Neuronal stem cell (in vitro differentiated cells): ENCODE data around the gene LRMDA.

Source experiments
- DNase-seq: peaks from one replicate; pipeline ENCODE4 v3.0.0-alpha.2; 2013; ENCODE audit warnings: low spot score
- H2AFZ ChIP-seq: one replicate; pipeline ENCODE4 v1.6.1; 2013; ENCODE audit warnings: mild to moderate bottlenecking, low read length, inconsistent platforms
- H2AK5ac ChIP-seq: 2 replicates; pipeline ENCODE4 v1.6.1; 2013; ENCODE audit warnings: low read depth, mild to moderate bottlenecking, inconsistent platforms, low read length, moderate library complexity, mixed read lengths
- H2BK120ac ChIP-seq: 2 replicates; pipeline ENCODE4 v1.6.1; 2013; ENCODE audit warnings: low read depth, mild to moderate bottlenecking, inconsistent platforms, low read length, moderate library complexity, mixed read lengths
- H2BK12ac ChIP-seq: one replicate; pipeline ENCODE4 v1.6.1; 2013; ENCODE audit warnings: low read length, inconsistent platforms
- H2BK15ac ChIP-seq: 2 replicates; pipeline ENCODE4 v1.6.1; 2013; ENCODE audit warnings: mild to moderate bottlenecking, low read length, inconsistent platforms, mixed read lengths
- H2BK5ac ChIP-seq: one replicate; pipeline ENCODE4 v1.6.1; 2013; ENCODE audit warnings: inconsistent platforms, mild to moderate bottlenecking, low read length, moderate library complexity
- H3K14ac ChIP-seq: one replicate; pipeline ENCODE4 v1.6.1; 2013; ENCODE audit warnings: low read length, inconsistent platforms
- H3K18ac ChIP-seq: 2 replicates; pipeline ENCODE4 v1.6.1; 2013; ENCODE audit warnings: low read length, inconsistent platforms
- H3K23ac ChIP-seq: 2 replicates; pipeline ENCODE4 v1.6.1; 2013; ENCODE audit warnings: low read depth, mild to moderate bottlenecking, mixed read lengths, low read length, inconsistent platforms; ENCODE audit not compliant: poor library complexity
- H3K27ac ChIP-seq: replicated peaks from 3 replicates; pipeline ENCODE4 v1.5.1; 2013; ENCODE audit warnings: low read length, inconsistent platforms
- H3K27me3 ChIP-seq, 3 experiments: 2 replicates each; pipeline ENCODE4 v1.6.1; 2013; ENCODE audit warnings: low read length in 3 of 3, mild to moderate bottlenecking in 2 of 3, inconsistent platforms in 1 of 3, low read depth in 1 of 3, mixed read lengths in 1 of 3, moderate library complexity in 1 of 3; ENCODE audit not compliant: control insufficient read depth in 3 of 3, insufficient read depth in 3 of 3
- H3K36me3 ChIP-seq, 2 donors: replicated peaks in 1 of 2; 2 replicates each; pipeline ENCODE4 v1.6.1; 2013; ENCODE audit warnings: low read length in 2 of 2; ENCODE audit not compliant: control insufficient read depth in 2 of 2, insufficient read depth in 2 of 2
- H3K4ac ChIP-seq: 2 replicates; pipeline ENCODE4 v1.6.1; 2013; ENCODE audit warnings: inconsistent platforms, mild to moderate bottlenecking, low read length, moderate library complexity
- H3K4me1 ChIP-seq, 2 donors: 1 replicate in 1 of 2; 2 replicates in 1 of 2; pipeline ENCODE4 v1.6.1; 2013; ENCODE audit warnings: low read length in 2 of 2, low read depth in 1 of 2; ENCODE audit not compliant: control insufficient read depth in 2 of 2, insufficient read depth in 1 of 2
- H3K4me2 ChIP-seq: one replicate; pipeline ENCODE4 v1.6.1; 2013; ENCODE audit warnings: mild to moderate bottlenecking, low read length, inconsistent platforms; ENCODE audit not compliant: insufficient read depth, poor library complexity, severe bottlenecking
- H3K4me3 ChIP-seq, 2 donors: 2 replicates each; pipeline ENCODE4 v1.5.1; 2013; ENCODE audit warnings: low read length in 2 of 2, mild to moderate bottlenecking in 2 of 2, inconsistent platforms in 1 of 2, moderate library complexity in 1 of 2
- H3K79me1 ChIP-seq: one replicate; pipeline ENCODE4 v1.6.1; 2013; ENCODE audit warnings: low read depth, mild to moderate bottlenecking, inconsistent platforms, low read length, moderate library complexity
- H3K9ac ChIP-seq: one replicate; pipeline ENCODE4 v1.6.1; 2013; ENCODE audit warnings: mild to moderate bottlenecking, low read depth, low read length, inconsistent platforms; ENCODE audit not compliant: poor library complexity
- H3K9me3 ChIP-seq, 2 donors: replicated peaks in 1 of 2; 2 replicates each; pipeline versions ENCODE3 to v1.6.1; 2013; ENCODE audit warnings: low read length in 2 of 2, mild to moderate bottlenecking in 2 of 2, inconsistent platforms in 1 of 2, low read depth in 1 of 2, mixed read lengths in 1 of 2, moderate library complexity in 1 of 2; ENCODE audit not compliant: control insufficient read depth in 2 of 2, insufficient read depth in 1 of 2
- H4K8ac ChIP-seq: one replicate; pipeline ENCODE4 v1.6.1; 2013; ENCODE audit warnings: low read depth, mild to moderate bottlenecking, inconsistent platforms, low read length, moderate library complexity
- H4K91ac ChIP-seq: one replicate; pipeline ENCODE4 v1.6.1; 2013; ENCODE audit warnings: low read length, low read depth, mild to moderate bottlenecking, inconsistent platforms; ENCODE audit not compliant: poor library complexity
- WGBS, 2 donors: extraction: QIAGEN DNeasy Blood & Tissue Kit; methylation state at CpG; one replicate each; pipeline ENCODE4 v1.1.7; 2013; ENCODE audit warnings: missing lambda C conversion rate in 2 of 2, mixed read lengths in 1 of 2; ENCODE audit not compliant: insufficient read length in 2 of 2, insufficient replicate concordance in 1 of 2; ENCODE audit errors: extremely low coverage in 2 of 2; 5-methylcytosine and 5-hydroxymethylcytosine counted together

Gene LRMDA

DNA sequence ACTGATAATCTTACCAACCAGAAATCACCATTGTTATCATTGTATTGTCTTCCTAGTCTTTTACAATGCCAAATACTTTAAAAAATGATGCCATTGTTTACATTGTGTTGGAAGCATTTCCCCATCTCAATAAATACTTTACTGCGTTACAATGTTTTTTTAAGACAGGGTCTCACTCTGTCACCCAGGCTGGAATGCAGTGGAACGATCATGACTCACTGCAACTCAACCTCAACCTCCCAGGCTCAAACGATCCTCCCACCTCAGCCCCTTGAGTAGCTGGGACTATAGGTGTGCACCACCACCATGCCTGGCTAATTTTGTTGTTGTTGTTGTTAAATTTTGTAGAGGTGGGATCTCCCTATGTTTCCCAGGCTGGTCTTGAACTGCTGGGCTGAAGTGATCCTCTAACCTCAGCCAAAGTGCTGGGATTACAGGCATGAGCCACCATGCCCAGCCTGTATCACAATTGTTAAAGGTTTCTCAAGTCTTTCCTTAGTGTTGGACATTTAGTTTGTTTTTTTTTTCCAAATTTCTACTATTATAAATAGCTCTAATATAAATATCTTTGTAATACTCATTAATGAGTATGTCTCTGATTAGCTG lies 13.5 kb downstream of the LRMDA start:
- Histone ChIP-seq H3K4ac (no peak overlapping the region), H2BK5ac (no peak overlapping the region)

DNA sequence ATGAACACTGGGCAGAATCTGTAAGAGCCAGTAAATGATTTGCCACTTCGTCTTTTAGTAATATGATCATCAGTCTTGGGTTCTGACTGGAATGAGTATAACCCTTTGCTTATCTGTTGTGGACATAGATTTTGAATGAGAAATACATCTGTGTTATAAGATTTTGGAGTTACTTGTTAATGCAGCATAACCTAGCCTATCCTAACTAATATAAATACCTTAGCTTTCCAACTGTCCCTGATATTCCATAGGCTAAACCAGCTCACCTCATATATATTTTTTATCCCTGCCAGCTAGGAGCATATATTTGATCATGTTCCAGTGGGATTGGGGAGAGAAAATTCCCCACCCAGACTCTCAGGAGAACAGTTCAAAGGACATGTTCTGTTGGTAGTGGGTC lies 15.1 kb downstream of the LRMDA start:
- Histone ChIP-seq H3K18ac (no peak overlapping the region), H3K4me3 (no peak overlapping the region), H4K8ac (no peak overlapping the region), H3K4me1 (peaks cover 8 to 19% of the 10 kb centered on the region in 2 donors), H3K14ac (no peak overlapping the region), H3K4me2 (no peak overlapping the region), H2BK12ac (no peak overlapping the region), H3K27ac (no peak overlapping the region), H3K9ac (no peak overlapping the region), H4K91ac (no peak overlapping the region), H2BK120ac (no peak overlapping the region), H3K23ac (no peak overlapping the region), H3K9me3 (peaks cover 7 to 24% of the 10 kb centered on the region in 2 donors), H2BK15ac (no peak overlapping the region), H2AK5ac (no peak overlapping the region), H2AFZ (no peak overlapping the region), H3K27me3 (peaks cover 0 to 3% (median 2%) of the 10 kb centered on the region in 3 experiments), H2BK5ac (no peak overlapping the region), H3K36me3 (no peaks in the 10 kb centered on the region), H3K4ac (no peak overlapping the region), H3K79me1 (no peaks in the 10 kb centered on the region)
- no CpG with 5 or more reads among the region's 1 CpG for WGBS, 2 donors
- DNase-seq: no peak

More for the DNA sequence above, 13.5 kb downstream of the LRMDA start:
- Histone ChIP-seq H4K91ac (no peak overlapping the region), H4K8ac (no peak overlapping the region), H2BK15ac (no peak overlapping the region), H3K4me2 (no peak overlapping the region), H3K27ac (no peak overlapping the region), H2AFZ (no peak overlapping the region), H3K36me3 (no peaks in the 10 kb centered on the region), H3K23ac (no peak overlapping the region), H3K14ac (no peak overlapping the region), H3K79me1 (no peaks in the 10 kb centered on the region), H3K27me3 (no peaks in the 10 kb centered on the region), H2BK12ac (no peak overlapping the region), H3K18ac (no peak overlapping the region), H3K9ac (no peak overlapping the region), H3K4me1 (peaks cover 3 to 6% of the 10 kb centered on the region in 2 donors), H2AK5ac (no peak overlapping the region), H3K4me3 (no peak overlapping the region), H2BK120ac (no peak overlapping the region), H3K9me3 (peaks cover 7 to 24% of the 10 kb centered on the region in 2 donors)
- DNase-seq: no peak
- WGBS, 2 donors: no CpG with 5 or more reads among the region's 3 CpGs

DNA sequence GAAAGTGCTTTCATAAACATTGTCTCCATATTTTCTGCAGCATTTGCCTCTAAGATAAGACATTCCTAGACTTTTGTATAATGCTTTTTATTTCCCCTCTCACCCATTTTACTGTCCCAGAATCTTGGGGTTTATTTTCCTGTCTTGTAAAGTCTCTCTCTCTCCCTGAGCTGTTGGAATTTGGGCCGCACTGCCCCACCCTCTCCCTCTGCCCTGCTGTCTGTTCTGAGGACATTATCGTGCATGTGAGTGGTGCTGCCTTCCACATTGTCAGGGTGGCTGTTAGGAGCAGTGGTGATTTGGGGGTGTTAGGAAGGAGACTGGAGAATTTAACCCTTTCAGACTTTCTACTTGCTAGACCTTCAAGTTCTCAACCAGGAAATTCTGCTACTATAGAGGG lies 16.7 kb downstream of the LRMDA start:
- no peak overlapping the region for H2BK12ac ChIP-seq
- peak overlapping the region; percentile 22 for H3K18ac ChIP-seq
- no peak overlapping the region for H2AFZ ChIP-seq
- WGBS, 2 donors: no CpG with 5 or more reads among the region's 2 CpGs
- H3K4me3 ChIP-seq: no peak overlapping the region
- no peaks in the 10 kb centered on the region for H3K36me3 ChIP-seq
- H2AK5ac ChIP-seq: no peak overlapping the region
- no peak overlapping the region for H3K23ac ChIP-seq
- no peak overlapping the region for H3K9ac ChIP-seq
- H3K79me1 ChIP-seq: no peaks in the 10 kb centered on the region
- H2BK120ac ChIP-seq: no peak overlapping the region
- H3K27me3 ChIP-seq: peaks cover 0 to 7% (median 3%) of the 10 kb centered on the region in 3 experiments
- no peak overlapping the region for H4K91ac ChIP-seq
- no peak overlapping the region for H2BK15ac ChIP-seq
- no peak overlapping the region for H2BK5ac ChIP-seq
- H3K14ac ChIP-seq: peak overlapping the region; percentile 97
- H4K8ac ChIP-seq: no peak overlapping the region
- H3K4ac ChIP-seq: no peak overlapping the region
- no peak for DNase-seq
- H3K4me2 ChIP-seq: no peak overlapping the region
- H3K4me1 ChIP-seq: peaks cover 14 to 33% of the 10 kb centered on the region in 2 donors
- H3K9me3 ChIP-seq: peaks cover 7 to 17% of the 10 kb centered on the region in 2 donors
- H3K27ac ChIP-seq: no peak overlapping the region

DNA sequence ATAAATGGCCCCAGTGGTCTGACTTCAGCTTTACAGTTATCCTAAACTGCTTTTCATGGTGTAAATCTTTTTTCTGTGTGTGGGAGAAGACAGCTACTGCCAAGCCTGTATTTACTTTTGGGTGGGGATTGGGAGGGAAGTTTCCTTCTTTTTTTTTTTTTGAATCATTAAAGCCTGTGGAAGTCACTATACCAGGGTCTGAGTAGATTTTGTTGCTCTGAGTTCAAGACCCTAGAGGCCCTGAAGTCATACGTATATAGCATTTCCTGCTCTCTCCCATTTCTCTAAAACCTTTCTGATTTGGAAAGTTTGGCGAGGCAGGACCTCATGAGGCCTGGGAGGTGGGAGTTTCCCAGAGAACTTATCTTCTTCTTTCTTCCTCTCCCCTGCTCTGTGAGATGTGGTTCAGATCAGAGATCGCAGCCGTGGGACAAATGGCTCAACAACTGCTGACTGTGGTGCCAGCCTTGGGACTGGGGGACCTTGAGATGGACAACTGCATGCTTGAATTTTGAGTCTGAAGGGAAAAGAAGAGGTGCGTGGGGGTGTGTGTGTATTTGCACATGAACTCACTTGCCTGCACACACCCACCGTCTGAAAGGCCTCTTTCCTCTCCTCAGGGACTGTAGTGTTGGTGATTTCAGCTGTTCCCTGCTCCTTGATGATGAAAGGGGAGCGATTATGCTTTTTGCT lies 18.1 kb downstream of the LRMDA start:
- no peak overlapping the region for H4K91ac ChIP-seq
- H3K4ac ChIP-seq: no peak overlapping the region
- H4K8ac ChIP-seq: no peak overlapping the region
- no peak overlapping the region for H3K4me3 ChIP-seq
- DNase-seq: no peak
- H3K4me2 ChIP-seq: no peak overlapping the region
- no peak overlapping the region for H2BK12ac ChIP-seq
- no peak overlapping the region for H3K14ac ChIP-seq
- H3K27ac ChIP-seq: no peak overlapping the region
- no peaks in the 10 kb centered on the region for H3K79me1 ChIP-seq
- no peak overlapping the region for H2BK15ac ChIP-seq
- WGBS, 2 donors: no CpG with 5 or more reads among the region's 7 CpGs
- H3K27me3 ChIP-seq: peaks cover 0 to 7% (median 3%) of the 10 kb centered on the region in 3 experiments
- no peaks in the 10 kb centered on the region for H3K36me3 ChIP-seq
- H2AK5ac ChIP-seq: no peak overlapping the region
- peaks cover 3 to 4% of the 10 kb centered on the region in 2 donors for H3K9me3 ChIP-seq
- no peak overlapping the region for H3K18ac ChIP-seq
- H2BK5ac ChIP-seq: no peak overlapping the region
- no peak overlapping the region for H3K9ac ChIP-seq
- H2AFZ ChIP-seq: peak overlapping the region; percentile 13
- H3K4me1 ChIP-seq: peaks cover 14 to 35% of the 10 kb centered on the region in 2 donors
- H3K23ac ChIP-seq: no peak overlapping the region
- H2BK120ac ChIP-seq: no peak overlapping the region
